H9 (cell line): Measurements from ENCODE around the gene ACP3. TPM values are rescaled to one million over a fixed set of nuclear protein-coding genes. Genes with fewer than 3 reads are reported as not detected.
A peak's percentile ranks its signal among the peaks of the same experiment; 100 is the strongest.

Source experiments
- DNase-seq: peaks from one replicate; pipeline ENCODE4 v3.0.0-alpha.2; 2017
- H2AFZ ChIP-seq: one replicate; pipeline ENCODE4 v1.6.1; 2013; ENCODE audit warnings: mild to moderate bottlenecking, low read length, control low read depth, moderate library complexity
- H2AK5ac ChIP-seq: 2 replicates; pipeline ENCODE4 v1.6.1; 2013; ENCODE audit warnings: low read length, control low read depth, mixed read lengths; ENCODE audit not compliant: insufficient read length
- H2BK120ac ChIP-seq: one replicate; pipeline ENCODE4 v1.6.1; 2013; ENCODE audit warnings: low read depth, mild to moderate bottlenecking, low read length, control low read depth, inconsistent platforms; ENCODE audit not compliant: poor library complexity, severe bottlenecking
- H2BK12ac ChIP-seq: 2 replicates; pipeline ENCODE4 v1.6.1; 2013; ENCODE audit warnings: low read length, control low read depth, mixed read lengths, low read depth; ENCODE audit not compliant: insufficient read length
- H2BK15ac ChIP-seq: 2 replicates; pipeline ENCODE4 v1.6.1; 2013; ENCODE audit warnings: low read depth, low read length, control low read depth
- H2BK20ac ChIP-seq: one replicate; pipeline ENCODE4 v1.6.1; 2013; ENCODE audit warnings: low read depth, mild to moderate bottlenecking, low read length, control low read depth, inconsistent platforms; ENCODE audit not compliant: poor library complexity, severe bottlenecking
- H2BK5ac ChIP-seq: 2 replicates; pipeline ENCODE4 v1.6.1; 2013; ENCODE audit warnings: low read length, control low read depth, mixed read lengths; ENCODE audit not compliant: insufficient read length
- H3K14ac ChIP-seq: 2 replicates; pipeline ENCODE4 v1.6.1; 2013; ENCODE audit warnings: low read length, control low read depth; ENCODE audit not compliant: insufficient read depth
- H3K18ac ChIP-seq: 2 replicates; pipeline ENCODE4 v1.6.1; 2013; ENCODE audit warnings: low read depth, mild to moderate bottlenecking, mixed read lengths, low read length, control low read depth; ENCODE audit not compliant: insufficient read length
- H3K23ac ChIP-seq: 2 replicates; pipeline ENCODE4 v1.6.1; 2013; ENCODE audit warnings: low read length, control low read depth, mixed read lengths, low read depth; ENCODE audit not compliant: insufficient read length
- H3K23me2 ChIP-seq: 2 replicates; pipeline ENCODE4 v1.6.1; 2013; ENCODE audit warnings: low read depth, mild to moderate bottlenecking, mixed read lengths, low read length, control low read depth; ENCODE audit not compliant: insufficient read length, poor library complexity, severe bottlenecking
- H3K27ac ChIP-seq: 2 replicates; pipeline ENCODE4 v1.5.1; 2013; ENCODE audit warnings: low read length, control low read depth, mixed read lengths, low read depth; ENCODE audit not compliant: insufficient read length
- H3K27me3 ChIP-seq: 2 replicates; pipeline ENCODE4 v1.6.1; 2013; ENCODE audit warnings: low read length, control low read depth, inconsistent platforms; ENCODE audit not compliant: insufficient read depth
- H3K4ac ChIP-seq: 2 replicates; pipeline ENCODE4 v1.6.1; 2013; ENCODE audit warnings: low read depth, mild to moderate bottlenecking, control low read depth, inconsistent platforms, low read length, moderate library complexity
- H3K4me1 ChIP-seq: 2 replicates; pipeline ENCODE4 v1.6.1; 2013; ENCODE audit warnings: low read length, control low read depth, inconsistent platforms; ENCODE audit not compliant: insufficient read depth
- H3K4me2 ChIP-seq: 2 replicates; pipeline ENCODE4 v1.6.1; 2013; ENCODE audit warnings: low read length, control low read depth, mixed read lengths; ENCODE audit not compliant: insufficient read length, insufficient read depth
- H3K56ac ChIP-seq: 2 replicates; pipeline ENCODE4 v1.6.1; 2013; ENCODE audit warnings: low read depth, mild to moderate bottlenecking, mixed read lengths, low read length, control low read depth; ENCODE audit not compliant: insufficient read length
- H3K79me1 ChIP-seq: 2 replicates; pipeline ENCODE4 v1.6.1; 2013; ENCODE audit warnings: low read depth, mild to moderate bottlenecking, moderate library complexity, low read length, control low read depth, inconsistent platforms; ENCODE audit not compliant: insufficient read depth, poor library complexity, severe bottlenecking
- H3K79me2 ChIP-seq: 2 replicates; pipeline ENCODE4 v1.6.1; 2013; ENCODE audit warnings: low read length, control low read depth, inconsistent platforms; ENCODE audit not compliant: insufficient read depth
- H3K9ac ChIP-seq: 2 replicates; pipeline ENCODE4 v1.6.1; 2013; ENCODE audit warnings: low read length, control low read depth, mixed read lengths; ENCODE audit not compliant: insufficient read length; ENCODE audit errors: extremely low read depth
- H3K9me3 ChIP-seq: one replicate; pipeline ENCODE4 v1.6.1; 2013; ENCODE audit warnings: low read depth, low read length, inconsistent platforms; ENCODE audit not compliant: control insufficient read depth
- H3T11ph ChIP-seq: one replicate; pipeline ENCODE4 v1.6.1; 2013; ENCODE audit warnings: mild to moderate bottlenecking, low read length, control low read depth, inconsistent platforms
- H4K20me1 ChIP-seq: one replicate; pipeline ENCODE4 v1.6.1; 2013; ENCODE audit not compliant: control insufficient read depth, insufficient read length, insufficient read depth
- H4K5ac ChIP-seq: 2 replicates; pipeline ENCODE4 v1.6.1; 2013; ENCODE audit warnings: low read depth, mild to moderate bottlenecking, mixed read lengths, low read length, control low read depth; ENCODE audit not compliant: insufficient read length
- H4K8ac ChIP-seq: replicated peaks from 2 replicates; pipeline ENCODE4 v1.6.1; 2013; ENCODE audit warnings: low read length, control low read depth, mixed read lengths, low read depth; ENCODE audit not compliant: insufficient read length
- H4K91ac ChIP-seq: 2 replicates; pipeline ENCODE4 v1.6.1; 2013; ENCODE audit warnings: low read depth, mild to moderate bottlenecking, moderate library complexity, mixed read lengths, low read length, control low read depth; ENCODE audit not compliant: insufficient read length
- H3K27ac Mint-ChIP-seq, 3 experiments: 2 replicates in 2 of 3; 3 replicates in 1 of 3; pipeline ENCODE4 v1.8.0; 2020 to 2021; ENCODE audit warnings: mixed read lengths in 3 of 3, mild to moderate bottlenecking in 1 of 3, moderate library complexity in 1 of 3
- H3K27me3 Mint-ChIP-seq: 2 replicates; pipeline ENCODE4 v1.8.0; 2021; ENCODE audit warnings: low read depth, mild to moderate bottlenecking, moderate library complexity, mixed read lengths
- H3K36me3 Mint-ChIP-seq, 3 experiments: 2 replicates in 2 of 3; 3 replicates in 1 of 3; pipeline ENCODE4 v1.8.0; 2020 to 2021; ENCODE audit warnings: low read depth in 3 of 3, mixed read lengths in 3 of 3; ENCODE audit not compliant: insufficient read depth in 1 of 3
- H3K4me1 Mint-ChIP-seq, 2 experiments: 2 replicates each; pipeline ENCODE4 v1.8.0; 2020; ENCODE audit warnings: mixed read lengths in 2 of 2
- H3K4me3 Mint-ChIP-seq, 2 experiments: 2 replicates in 1 of 2; 3 replicates in 1 of 2; pipeline ENCODE4 v1.8.0; 2020 to 2021; ENCODE audit warnings: mild to moderate bottlenecking in 2 of 2, mixed read lengths in 2 of 2, moderate library complexity in 1 of 2
- H3K9me3 Mint-ChIP-seq, 2 experiments: 2 replicates in 1 of 2; 3 replicates in 1 of 2; pipeline ENCODE4 v1.8.0; 2020; ENCODE audit warnings: mild to moderate bottlenecking in 2 of 2, mixed read lengths in 2 of 2, moderate library complexity in 1 of 2
- CTCF ChIP-seq: fragments of 200-600 bp; sonication (generic); conservative IDR thresholded peaks from 3 replicates; pipeline ENCODE4 v1.8.0; 2021; ENCODE audit warnings: antibody characterized with exemption, mild to moderate bottlenecking
- total RNA-seq: library from RNA; stranded (reverse); gene quantifications from 2 replicates; pipeline ENCODE4 v1.2.1, GENCODE V29; 2021

Gene ACP3
- total RNA-seq, 1 experiment from 2014 or later = 0.17 TPM

GRCh38 chr3:132382688-132383194 lies 65.5 kb downstream of the ACP3 start:
- H4K8ac ChIP-seq = no peak overlapping the region
- no peaks in the 10 kb centered on the region for H3K27me3 ChIP-seq
- Mint-ChIP-seq H3K36me3 (peaks cover 7 to 26% (median 9%) of the 10 kb centered on the region in 3 experiments), H3K4me3 (peak overlapping the region in 1 of 2 experiments; percentile 66; a peak in 3 of 5 replicates), H3K9me3 (peaks cover 9 to 12% of the 10 kb centered on the region in 2 experiments), H3K27ac (peak overlapping the region; percentile 70 to 99 (median 95); a peak in 6 of 7 replicates), H3K4me1 (peaks cover 47 to 51% of the 10 kb centered on the region in 2 experiments), H3K27me3 (no peaks in the 10 kb centered on the region)
- peak; percentile 80 for DNase-seq
- H2BK15ac ChIP-seq = no peak overlapping the region
- H2BK5ac ChIP-seq = peak overlapping the region; percentile 55
- no peak overlapping the region for H3K56ac ChIP-seq
- H2BK120ac ChIP-seq = no peak overlapping the region
- H4K20me1 ChIP-seq = no peaks in the 10 kb centered on the region
- H3K23ac ChIP-seq = no peak overlapping the region
- H3K9ac ChIP-seq = no peak overlapping the region
- H3T11ph ChIP-seq = no peak overlapping the region
- no peaks in the 10 kb centered on the region for H3K9me3 ChIP-seq
- TF ChIP-seq CTCF = no peak
- H3K79me1 ChIP-seq = no peaks in the 10 kb centered on the region
- H3K4ac ChIP-seq = no peak overlapping the region
- peak overlapping the region; percentile 13 for H3K18ac ChIP-seq
- H3K4me2 ChIP-seq = peak overlapping the region; percentile 55
- no peaks in the 10 kb centered on the region for H3K79me2 ChIP-seq
- H2BK20ac ChIP-seq = no peak overlapping the region
- peak overlapping the region; percentile 87 for H3K27ac ChIP-seq
- H2AFZ ChIP-seq = no peak overlapping the region
- H2AK5ac ChIP-seq = no peak overlapping the region
- no peak overlapping the region for H4K91ac ChIP-seq
- peaks cover 11% of the 10 kb centered on the region; the same call in 1 of the 2 replicates for H3K4me1 ChIP-seq
- H3K23me2 ChIP-seq = no peaks in the 10 kb centered on the region
- H2BK12ac ChIP-seq = no peak overlapping the region
- H4K5ac ChIP-seq = no peak overlapping the region
- H3K14ac ChIP-seq = no peak overlapping the region
